DMS79 (cell line): Measurements from ENCODE around the gene GTF3C2.
"Not testable (repeated sequence)": the region's sequence is repeated elsewhere in the genome, so short reads cannot be mapped to it uniquely, and the experiment has no call there.

Source experiments
- DNase-seq: peaks from one replicate; lab custom pipeline; 2025; lab: John Stamatoyannopoulos, UW

Gene GTF3C2

DNA sequence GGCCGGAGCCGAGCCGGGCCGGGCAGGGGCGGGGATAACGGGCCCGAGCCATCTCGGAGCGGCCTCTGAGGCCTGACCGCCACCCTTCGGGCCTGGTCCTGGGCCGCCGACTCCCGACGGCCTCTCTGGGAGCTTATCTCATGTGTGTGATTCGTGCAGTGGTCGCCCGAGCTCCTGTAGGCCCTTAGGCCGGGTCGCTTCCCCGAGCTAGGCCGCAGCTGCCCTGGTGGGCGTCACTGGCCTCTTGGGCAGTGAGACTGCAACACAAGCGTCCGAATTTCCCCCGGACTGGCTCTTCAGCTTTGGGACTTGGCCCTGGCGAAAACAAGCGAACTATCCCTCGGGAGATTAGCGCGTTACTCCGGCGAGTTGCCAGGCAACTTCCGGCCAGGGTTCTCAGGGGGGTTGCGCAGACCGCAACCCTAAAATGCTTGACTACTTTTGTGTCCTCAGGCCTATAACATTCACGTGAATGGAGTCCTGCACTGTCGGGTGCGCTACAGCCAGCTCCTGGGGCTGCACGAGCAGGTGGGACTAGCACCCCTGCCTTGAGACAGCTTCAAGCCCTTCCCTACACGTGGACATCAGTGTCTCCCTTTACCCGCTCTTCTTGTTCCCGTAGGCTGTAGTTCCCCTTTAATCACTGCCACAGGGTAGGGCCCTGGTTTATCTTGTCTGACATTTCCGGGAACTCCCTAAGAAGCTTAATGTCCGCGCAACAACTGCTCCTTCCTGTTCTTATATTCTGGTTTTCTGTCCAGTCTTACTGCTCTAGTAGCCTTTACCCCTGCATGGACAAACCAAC is 14.5 kb upstream of the GTF3C2 start:
- no peak for DNase-seq

DNA sequence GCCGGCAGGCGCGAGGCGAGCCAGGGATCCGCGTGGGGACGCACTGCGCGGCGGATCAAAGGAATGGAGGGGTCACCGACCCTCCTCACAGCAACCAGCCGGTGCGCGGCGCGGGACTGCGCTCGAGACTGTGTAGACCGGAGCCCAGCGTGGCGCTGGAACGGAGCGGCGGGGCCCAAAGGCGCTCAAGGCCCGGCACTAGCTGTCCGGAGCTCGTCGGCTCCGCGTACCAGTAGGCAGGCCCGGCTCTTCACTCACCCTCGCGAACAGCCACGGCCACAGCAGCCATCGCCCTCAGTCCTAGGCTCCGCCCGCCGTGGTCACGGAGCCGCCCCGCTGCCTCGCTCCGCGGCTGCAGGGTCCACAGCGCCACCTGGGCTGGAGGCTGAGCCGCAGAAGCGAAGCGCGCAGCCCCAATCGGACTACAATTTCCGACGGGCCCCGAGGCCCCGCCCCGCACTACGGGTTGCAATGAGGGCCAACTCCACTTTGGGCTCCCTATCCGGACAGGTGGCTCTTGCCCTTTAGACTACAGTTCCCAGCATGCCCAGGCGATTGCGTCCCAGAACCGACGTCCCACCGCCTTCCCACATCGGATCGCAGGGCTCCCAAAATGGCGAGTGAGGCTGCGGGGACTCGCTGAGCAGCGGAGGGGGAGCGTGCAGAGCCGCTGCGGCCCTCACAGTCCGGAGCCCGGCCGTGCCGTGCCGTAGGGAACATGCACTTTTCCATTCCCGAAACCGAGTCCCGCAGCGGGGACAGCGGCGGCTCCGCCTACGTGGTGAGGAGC is 13.7 kb upstream of the GTF3C2 start, which contains the start of the genes EIF2B4 and SNX17:
Gene EIF2B4 (minus strand): TSS at position 313 of the 790 bp plus-strand sequence. CDS start 24 bp downstream, at position 289.
Gene SNX17 (plus strand): TSS at position 591 of the 790 bp plus-strand sequence. CDS start 128 bp downstream, at position 719.
- DNase-seq: peak; percentile 97

DNA sequence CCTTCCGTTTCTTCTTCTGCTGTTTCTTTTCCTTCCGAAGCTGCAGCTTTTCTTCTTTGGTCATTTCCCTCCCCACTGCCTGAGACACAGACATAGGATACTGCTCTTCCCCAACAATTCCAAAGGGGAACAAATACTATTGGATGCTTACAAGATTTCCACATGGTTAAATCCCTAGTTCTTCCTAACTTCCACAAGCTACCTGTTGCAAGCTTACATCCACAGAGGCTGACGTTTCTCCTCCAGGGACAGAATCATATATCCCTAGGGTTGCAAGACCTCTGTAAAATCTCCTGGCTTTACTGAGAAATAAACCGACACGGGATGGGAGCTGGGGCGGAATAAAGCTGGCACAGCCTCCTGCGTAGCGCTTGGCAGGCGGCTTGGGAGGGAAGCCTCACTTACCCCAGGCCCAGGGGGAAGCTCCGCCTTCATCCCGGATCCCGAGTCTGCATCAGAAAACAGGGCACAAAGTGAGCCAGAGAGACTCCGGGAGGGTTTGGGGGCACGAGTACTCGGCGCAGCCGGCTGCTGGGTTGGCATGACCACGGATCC is 13.0 kb upstream of the GTF3C2 start:
- DNase-seq: no peak

DNA sequence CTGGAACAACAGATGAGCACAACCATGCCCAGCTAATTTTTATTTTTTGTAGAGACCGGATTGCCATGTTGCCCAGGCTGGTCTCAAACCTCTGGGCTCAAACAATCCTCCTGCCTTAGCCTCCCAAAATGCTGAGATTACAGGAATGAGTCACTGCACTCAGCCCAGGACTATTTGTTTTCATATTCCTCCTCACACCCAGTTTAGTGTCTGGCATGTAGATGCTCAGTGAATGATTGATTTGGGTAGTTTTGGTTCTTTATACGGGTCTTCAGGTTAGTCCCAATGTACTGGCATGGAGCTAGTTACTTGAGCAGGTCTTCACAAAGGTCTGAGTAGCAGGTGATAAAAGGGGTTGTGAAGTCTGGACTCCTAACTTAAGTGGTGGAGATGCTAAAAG is 7.4 kb upstream of the GTF3C2 start:
- no peak for DNase-seq

DNA sequence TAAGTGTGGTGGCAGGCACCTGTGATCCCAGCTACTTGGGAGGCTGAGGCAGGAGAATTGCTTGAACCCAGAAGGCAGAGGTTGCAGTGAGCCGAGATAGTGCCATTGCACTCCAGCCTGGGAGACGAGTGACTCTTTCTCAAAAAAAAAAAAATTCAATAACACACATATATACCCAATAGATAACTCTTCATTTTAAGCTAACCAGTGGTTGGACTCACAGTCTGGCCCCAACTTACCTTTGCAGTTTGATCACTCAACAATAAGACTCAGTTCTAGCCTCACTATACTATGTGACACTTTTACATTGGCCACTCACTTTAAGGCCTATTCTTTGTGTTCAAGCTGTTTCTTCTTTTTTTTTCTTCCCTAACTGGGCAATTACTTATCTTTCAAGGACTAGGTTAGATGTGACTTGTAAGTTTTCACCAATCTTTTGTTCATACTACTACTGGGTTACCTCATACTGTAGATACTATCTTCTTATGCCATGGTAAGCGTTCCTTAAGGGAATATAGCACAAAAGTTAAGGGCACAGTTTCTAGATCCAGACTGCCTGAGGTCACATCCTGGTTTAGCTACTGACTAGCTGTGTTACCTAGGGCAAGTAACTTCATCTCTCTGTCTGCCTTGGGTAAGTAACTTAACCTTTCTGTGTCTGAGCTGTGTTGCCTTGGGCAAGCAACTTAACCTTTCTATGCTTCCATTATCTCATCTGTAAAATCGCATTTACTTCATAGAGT is 6.3 kb upstream of the GTF3C2 start:
- no peak for DNase-seq

DNA sequence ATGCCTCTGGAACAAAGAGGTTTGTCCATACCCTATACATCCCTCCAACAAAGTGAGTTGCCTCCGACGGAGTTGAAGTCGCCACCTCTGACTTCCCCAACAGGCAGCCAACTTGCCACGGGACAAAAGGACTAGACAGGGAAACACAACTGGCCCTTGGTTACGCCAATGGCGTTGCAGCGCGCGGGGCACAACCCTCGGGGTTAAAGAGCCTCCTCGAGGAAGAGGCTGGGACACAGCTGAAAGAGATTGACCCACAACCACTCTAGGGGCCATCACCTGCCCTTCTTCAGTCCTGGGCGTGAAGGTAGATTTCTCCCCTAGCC is 545 bp downstream of the GTF3C2 start:
- DNase-seq: peak; percentile 72

DNA sequence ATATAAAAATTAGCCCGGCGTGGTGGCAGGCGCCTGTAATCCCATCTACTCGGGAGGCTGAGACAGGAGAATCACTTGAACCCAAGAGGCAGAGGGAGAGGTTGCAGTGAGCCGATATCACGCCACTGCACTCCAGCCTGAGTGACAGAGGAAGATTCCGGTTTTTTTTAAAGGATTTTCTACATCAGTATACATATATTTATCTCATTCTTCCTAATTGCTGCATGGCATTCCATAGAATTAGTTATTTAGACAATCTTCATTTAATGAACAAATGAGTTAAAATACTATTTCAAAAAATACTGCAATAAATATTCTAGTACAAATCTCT is 2.0 kb downstream of the GTF3C2 start:
- no peak for DNase-seq

DNA sequence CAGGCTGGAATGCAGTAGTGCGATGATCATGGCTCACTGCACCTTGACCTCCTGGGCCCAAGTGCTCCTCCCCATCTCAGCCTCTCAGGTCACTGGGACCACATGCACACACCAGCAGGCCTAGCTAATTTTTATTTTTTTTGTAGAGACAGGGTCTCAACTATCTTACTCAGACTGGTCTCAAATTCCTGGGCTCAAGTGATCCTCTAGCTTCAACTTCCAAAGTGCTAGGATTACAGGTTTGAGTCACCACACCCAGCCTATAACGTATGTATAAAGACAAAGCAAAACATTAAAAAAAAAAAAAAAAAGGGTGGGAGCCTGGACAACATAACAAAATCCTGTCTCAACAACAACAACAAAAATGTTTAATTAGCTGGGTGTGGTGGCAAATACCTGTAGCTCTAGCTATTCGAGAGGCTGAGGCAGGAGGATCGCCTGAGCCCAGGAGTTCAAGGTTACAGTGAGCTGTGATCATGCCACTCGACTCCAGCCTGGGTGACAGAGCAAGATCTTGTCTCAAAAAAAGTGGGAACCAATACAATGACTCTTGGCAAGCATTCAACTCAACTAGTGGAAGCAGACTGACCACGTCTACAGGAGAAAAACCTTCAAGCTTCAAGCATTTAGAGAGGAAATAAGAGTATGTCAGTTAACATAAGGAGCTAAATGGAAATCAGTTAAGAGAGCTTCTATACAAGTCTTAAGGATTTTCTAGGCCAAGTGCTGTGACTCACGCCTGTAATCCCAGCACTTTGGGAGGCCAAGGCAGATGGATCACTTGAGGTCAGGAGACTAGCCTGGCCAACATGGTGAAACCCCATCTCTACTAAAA is 2.6 kb downstream of the GTF3C2 start:
- no peak for DNase-seq

DNA sequence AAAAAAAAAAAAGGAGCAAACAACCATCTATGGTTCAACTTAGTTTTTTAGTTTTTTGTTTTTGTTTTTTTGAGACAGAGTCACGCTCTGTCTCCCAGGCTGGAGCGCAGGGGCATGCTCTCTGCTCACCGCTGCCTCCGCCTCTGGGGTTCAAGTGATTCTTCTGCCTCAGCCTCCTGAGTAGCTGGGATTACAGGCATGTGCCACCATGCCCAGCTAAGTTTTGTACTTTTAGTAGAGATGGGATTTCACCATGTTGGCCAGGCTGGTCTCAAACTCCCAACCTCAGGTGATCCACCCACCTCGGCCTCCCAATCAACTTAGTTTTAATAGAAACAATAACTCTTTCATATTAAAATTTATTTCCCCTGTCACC is 3.2 kb downstream of the GTF3C2 start:
- DNase-seq: not testable (repeated sequence)

DNA sequence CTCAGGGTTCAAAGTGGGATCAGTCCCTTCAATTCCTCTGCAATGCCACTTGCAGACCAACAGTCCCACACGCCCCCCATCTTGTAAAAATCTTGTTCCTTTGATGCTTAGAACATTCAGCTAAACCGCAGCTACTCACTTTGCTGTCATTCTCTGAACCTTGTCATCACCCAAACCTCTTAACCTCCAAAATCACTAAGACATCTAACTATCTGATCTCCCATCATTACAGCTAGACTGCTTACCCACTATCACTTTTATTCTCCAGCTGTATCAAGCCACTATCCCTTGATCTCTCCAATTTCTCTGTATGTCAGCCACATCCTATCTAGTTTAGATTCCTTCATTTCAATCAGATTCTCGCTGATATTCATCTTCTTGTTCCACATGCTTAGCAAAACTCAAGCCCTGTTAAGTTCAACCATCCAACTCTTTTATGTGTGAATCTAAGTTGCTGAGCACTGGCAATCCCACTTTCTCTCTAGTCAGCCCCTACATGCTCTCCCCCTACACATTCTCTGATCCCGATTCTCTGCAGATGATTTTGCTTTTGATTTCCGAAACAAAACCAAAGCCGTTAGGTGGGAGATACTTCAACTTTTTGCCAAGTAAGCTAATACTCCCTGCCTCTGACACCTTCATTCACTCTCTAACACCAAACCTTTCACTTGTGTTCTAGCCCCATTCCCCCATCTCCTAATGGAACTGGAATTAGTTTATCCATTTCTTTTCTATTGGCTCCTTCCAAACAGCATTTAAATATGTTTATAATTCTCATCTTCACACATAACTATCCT is 4.6 kb downstream of the GTF3C2 start:
- DNase-seq: no peak

DNA sequence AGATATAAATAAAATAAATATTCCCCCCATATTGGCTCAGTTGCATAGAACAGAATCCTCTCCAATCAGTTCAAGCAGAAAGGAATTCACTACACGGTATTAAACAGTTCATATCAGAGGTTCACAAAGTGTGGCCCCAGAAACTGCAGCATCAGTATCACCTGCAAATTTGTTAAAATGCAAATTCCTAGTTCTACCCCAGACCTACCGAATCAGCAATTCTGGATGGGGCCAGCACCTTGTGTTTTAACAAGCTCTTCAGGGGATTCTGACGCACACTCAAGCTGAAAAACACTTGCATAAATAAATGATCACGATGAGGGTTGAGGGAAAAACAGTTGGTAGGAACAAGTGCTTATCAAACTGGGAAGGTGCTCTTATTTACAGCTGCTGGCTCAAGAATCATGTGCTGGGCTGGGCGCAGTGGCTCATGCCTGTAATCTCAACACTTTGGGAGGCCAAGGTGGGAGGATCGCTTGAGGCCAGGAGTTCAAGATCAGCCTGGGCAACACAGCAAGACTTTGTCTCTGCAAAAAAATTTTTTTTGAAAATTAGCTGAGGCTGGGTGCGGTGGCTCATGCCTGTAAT is 6.4 kb downstream of the GTF3C2 start:
- DNase-seq: no peak

DNA sequence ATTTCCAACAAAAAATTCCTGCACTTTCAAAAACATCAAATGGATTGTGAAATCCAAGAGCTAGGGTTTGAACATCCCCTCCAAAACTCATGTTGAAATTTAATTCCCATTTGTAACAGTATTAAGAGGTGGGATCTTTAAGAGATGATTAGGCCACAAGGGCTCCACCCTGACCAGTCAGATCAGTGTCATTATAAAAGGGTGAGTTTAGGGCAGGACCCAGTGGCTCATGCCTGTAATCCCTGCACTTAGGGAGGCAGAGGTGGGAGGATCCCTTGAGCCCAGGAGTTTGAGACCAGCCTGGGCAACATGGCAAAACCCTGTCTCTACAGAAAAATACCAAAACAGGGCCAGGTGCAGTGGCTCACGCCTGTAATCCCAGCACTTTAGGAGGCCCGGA is 8.9 kb downstream of the GTF3C2 start:
- DNase-seq: no peak

DNA sequence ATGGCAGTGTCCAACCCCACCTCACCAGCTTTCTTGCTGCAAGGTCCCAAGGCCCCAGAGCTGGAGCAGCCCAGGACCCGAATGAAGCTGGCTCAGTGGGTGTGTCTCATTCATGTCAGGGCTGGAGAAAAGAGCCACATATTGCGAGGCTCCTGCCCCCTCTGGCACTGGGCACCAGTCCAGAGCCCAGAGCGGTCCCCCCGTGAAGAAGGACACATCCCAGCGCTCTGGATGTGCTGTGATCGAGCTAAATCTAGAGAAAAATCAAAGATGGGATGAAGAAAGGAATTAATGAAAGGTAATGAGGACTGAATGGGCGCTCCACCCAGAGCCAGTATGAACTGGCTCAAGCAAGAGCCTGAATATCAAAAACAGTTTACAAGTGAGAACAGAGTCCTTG is 20.4 kb downstream of the GTF3C2 start:
- no peak for DNase-seq

DNA sequence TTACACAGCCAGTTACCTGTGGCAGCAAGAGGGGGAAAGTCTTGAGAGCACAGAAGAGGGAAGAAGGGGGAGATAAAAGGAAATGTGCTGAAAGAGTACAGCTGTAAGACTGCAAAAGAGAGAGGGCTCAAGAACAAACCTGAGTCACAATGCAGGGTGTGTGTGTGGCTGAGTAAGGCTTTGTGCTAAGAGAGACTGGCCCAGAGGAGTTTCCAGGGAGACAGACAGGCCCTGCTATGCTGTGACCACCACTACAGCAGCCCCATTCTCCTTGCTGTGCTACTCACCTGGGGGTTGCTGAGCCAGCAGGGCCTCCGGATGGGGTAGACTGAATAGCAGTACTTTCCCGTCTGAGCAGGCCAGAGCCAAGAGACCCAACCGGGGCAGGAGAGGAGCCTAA is 21.3 kb downstream of the GTF3C2 start:
- DNase-seq: no peak

DNA sequence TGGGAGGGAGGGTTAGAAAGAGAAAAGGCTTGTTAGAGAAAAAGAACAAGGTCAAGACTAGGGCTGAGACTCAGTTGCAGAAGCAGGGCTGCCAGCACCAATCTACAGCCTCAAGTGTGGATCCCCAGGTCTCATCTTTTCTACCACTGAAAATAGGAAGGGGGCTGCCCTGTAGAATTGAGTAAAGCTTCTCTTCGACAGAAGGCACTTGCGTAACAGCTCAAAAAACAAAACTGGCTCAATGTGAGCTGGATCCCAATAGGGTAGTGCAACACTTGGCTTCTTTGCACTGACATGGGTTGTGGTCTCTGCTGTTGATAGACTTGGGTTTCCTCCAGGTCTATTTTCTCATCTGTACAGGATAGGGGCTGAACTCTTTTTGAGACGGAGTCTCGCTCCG is 31.8 kb downstream of the GTF3C2 start:
- DNase-seq: no peak

DNA sequence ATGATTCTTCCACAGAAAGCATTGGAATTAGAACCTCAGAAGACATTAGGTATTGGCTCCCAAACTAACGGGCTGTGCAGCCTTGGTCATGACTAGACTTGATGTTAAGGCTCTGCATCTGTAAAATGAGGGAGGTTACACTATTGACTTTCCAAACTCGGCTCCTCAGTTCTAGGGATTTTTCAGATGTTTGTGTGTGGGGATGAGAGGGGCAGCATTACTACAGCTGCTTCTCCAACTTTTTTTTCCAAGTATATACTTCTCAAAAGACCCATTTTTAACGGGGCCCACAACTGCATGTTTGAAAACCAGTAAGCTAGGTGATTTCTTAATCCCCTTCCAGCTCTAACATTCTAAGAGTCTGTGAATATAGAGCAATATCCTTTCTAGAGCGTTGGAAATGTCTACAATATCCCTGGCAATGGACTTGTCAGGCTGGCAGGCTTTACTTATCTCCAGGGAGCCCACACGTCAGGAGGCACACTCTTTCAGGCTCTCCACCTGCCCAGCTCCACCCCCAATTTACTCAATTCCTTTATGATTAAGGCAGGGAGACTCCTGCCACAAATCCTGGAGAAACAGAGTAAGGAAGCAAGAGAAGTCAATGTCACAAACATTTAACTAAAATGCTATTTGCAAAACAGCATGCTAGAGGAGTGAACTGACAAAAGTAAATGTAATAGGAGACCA is 32.8 kb downstream of the GTF3C2 start:
- no peak for DNase-seq

DNA sequence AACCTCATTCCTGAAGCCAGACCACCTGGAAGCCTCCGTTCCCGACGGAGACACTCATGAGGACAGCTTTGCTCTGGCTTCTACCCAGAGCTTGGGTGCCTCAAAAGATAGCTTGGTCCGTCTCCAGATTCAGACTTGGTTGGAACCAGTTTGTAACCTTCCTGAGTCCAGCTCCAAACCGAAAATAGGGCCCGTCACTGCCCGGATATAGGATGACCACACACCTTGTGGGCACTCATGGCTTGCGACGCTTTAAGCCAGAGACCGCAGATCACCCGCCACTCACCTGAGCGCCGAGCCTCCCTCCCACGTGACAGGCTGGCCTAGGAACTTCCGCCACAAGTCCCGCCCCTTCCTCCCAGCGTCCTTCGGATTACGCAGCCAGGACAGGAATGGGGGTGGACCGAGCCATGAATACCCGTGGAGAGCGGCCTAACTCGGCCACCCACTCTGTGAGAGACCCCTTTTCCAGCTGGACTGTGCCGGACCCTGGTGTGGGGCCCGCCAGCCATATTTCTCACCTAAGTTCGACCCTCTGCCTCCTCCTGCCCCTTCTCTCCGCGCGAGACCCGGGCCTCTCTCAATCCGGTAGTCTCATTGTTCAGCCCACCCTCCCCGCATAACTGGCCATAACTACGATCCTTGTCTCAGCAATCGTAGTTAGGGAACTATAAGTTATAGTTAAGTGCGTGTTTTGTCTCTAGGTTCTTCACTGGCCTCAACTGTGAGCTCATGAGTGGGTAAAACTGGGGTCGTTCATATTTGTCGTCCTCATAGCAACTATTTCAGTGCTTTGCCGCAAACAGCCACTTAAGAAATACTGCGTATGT is 33.6 kb downstream of the GTF3C2 start, which contains the start of gene MPV17:
Gene MPV17 (minus strand): TSS at position 332 of the 830 bp plus-strand sequence. CDS start 580 bp downstream, outside the sequence.
- DNase-seq: peak; percentile 85

DNA sequence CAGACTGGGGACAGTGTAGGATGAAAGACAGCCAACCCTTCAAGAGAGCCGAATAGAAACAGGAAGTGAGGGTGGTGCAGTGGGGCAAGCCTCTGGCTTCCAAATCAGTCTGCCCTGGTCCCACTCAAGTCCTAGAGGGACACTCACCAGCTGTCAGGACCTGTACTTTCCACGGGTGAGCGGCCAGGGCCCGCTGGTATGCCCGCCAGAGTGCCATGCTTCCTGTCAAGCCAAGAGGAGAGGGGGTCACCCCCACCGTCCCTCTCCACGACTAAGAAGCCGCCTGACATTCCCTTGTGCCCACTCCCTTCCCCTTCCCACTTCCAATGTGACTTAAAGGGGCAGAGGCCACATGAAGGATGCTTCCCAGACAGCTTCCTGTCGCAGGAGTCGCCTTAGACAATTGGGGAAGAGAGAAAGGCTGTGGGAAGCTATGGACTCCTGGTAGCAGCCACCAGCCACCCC is 34.2 kb downstream of the GTF3C2 start:
- DNase-seq: no peak
